HepG2 (cell line): ENCODE results near the gene BAZ1A. TPM values are rescaled to one million over a fixed set of nuclear protein-coding genes. Genes with fewer than 3 reads are reported as not detected.
A peak's percentile ranks its signal among the peaks of the same experiment; 100 is the strongest.

Source experiments
- ATAD3A ChIP-seq: sonication (generic); formaldehyde crosslinking; IDR thresholded peaks from 2 replicates; pipeline ENCODE4 v1.4.0; 2020; ENCODE audit warnings: missing genetic modification reagents
- ATRX ChIP-seq: sonication (generic); formaldehyde crosslinking; IDR thresholded peaks from 2 replicates; pipeline ENCODE4 v1.4.0; 2020; ENCODE audit warnings: missing genetic modification reagents, borderline replicate concordance
- CSRNP2 ChIP-seq: sonication (generic); formaldehyde crosslinking; conservative IDR thresholded peaks from 2 replicates; pipeline ENCODE4 v1.8.0; 2022; ENCODE audit warnings: low read depth, missing genetic modification reagents
- DBP ChIP-seq: sonication (generic); formaldehyde crosslinking; IDR thresholded peaks from 2 replicates; pipeline ENCODE4 v1.4.0; 2020; ENCODE audit warnings: missing genetic modification reagents; ENCODE audit errors: not compliant biosample characterization
- DR1 ChIP-seq: sonication (generic); formaldehyde crosslinking; IDR thresholded peaks from 2 replicates; pipeline ENCODE4 v1.8.0; 2021; ENCODE audit warnings: mild to moderate bottlenecking, missing genetic modification reagents, inconsistent platforms
- EED ChIP-seq: sonication (generic); formaldehyde crosslinking; IDR thresholded peaks from 2 replicates; pipeline ENCODE4 v1.5.0; 2020; ENCODE audit warnings: mild to moderate bottlenecking, missing genetic modification reagents
- FOSL2 ChIP-seq: sonication (generic); formaldehyde crosslinking; IDR thresholded peaks from 2 replicates; pipeline ENCODE4 v1.4.0; 2020; ENCODE audit warnings: missing genetic modification reagents
- FUBP1 ChIP-seq: sonication (generic); formaldehyde crosslinking; IDR thresholded peaks from 2 replicates; pipeline ENCODE4 v1.5.1; 2020; ENCODE audit warnings: missing genetic modification reagents, mild to moderate bottlenecking, borderline replicate concordance
- HINFP ChIP-seq: sonication (generic); formaldehyde crosslinking; IDR thresholded peaks from 2 replicates; pipeline ENCODE4 v1.4.0; 2020; ENCODE audit warnings: low read depth, mild to moderate bottlenecking, missing genetic modification reagents
- HOXD1 ChIP-seq: sonication (generic); formaldehyde crosslinking; IDR thresholded peaks from 2 replicates; pipeline ENCODE4 v1.5.0; 2020; ENCODE audit warnings: missing genetic modification reagents
- KMT2A ChIP-seq: sonication (generic); formaldehyde crosslinking; IDR thresholded peaks from 2 replicates; pipeline ENCODE4 v1.4.0; 2020; ENCODE audit warnings: missing genetic modification reagents
- PHF8 ChIP-seq: sonication (generic); formaldehyde crosslinking; IDR thresholded peaks from 2 replicates; pipeline ENCODE4 v1.5.0; 2020; ENCODE audit warnings: missing genetic modification reagents
- SETDB1 ChIP-seq: sonication (generic); formaldehyde crosslinking; IDR thresholded peaks from 2 replicates; pipeline ENCODE4 v1.5.1; 2020; ENCODE audit warnings: missing genetic modification reagents, mild to moderate bottlenecking, borderline replicate concordance
- SMYD3 ChIP-seq: sonication (generic); formaldehyde crosslinking; IDR thresholded peaks from 2 replicates; pipeline ENCODE4 v1.8.1; 2023; ENCODE audit warnings: mild to moderate bottlenecking, missing genetic modification reagents
- SP2 ChIP-seq: sonication (generic); formaldehyde crosslinking; IDR thresholded peaks from 2 replicates; pipeline ENCODE4 v1.5.1; 2020; ENCODE audit warnings: mild to moderate bottlenecking, missing genetic modification reagents
- TRAFD1 ChIP-seq: sonication (generic); formaldehyde crosslinking; IDR thresholded peaks from 2 replicates; pipeline ENCODE4 v1.5.1; 2020; ENCODE audit warnings: missing genetic modification reagents, mild to moderate bottlenecking, borderline replicate concordance
- U2AF1 ChIP-seq: fragments of 200-400 bp; formaldehyde crosslinking; optimal IDR thresholded peaks from 2 replicates; pipeline ENCODE3; 2017; ENCODE audit warnings: mild to moderate bottlenecking, low read depth, low read length
- XBP1 ChIP-seq: sonication (generic); formaldehyde crosslinking; IDR thresholded peaks from 2 replicates; pipeline ENCODE4 v1.5.0; 2020; ENCODE audit warnings: missing genetic modification reagents
- ZFP36L1 ChIP-seq: sonication (generic); formaldehyde crosslinking; IDR thresholded peaks from 2 replicates; pipeline ENCODE4 v1.8.0; 2022; ENCODE audit warnings: mild to moderate bottlenecking, missing genetic modification reagents, moderate library complexity
- ZNF224 ChIP-seq: sonication (generic); formaldehyde crosslinking; IDR thresholded peaks from 2 replicates; pipeline ENCODE4 v1.5.0; 2020; ENCODE audit warnings: mild to moderate bottlenecking, missing genetic modification reagents
- ZNF230 ChIP-seq: sonication (generic); formaldehyde crosslinking; IDR thresholded peaks from 2 replicates; pipeline ENCODE4 v1.4.0; 2020; ENCODE audit warnings: mild to moderate bottlenecking, missing genetic modification reagents
- ZNF549 ChIP-seq: sonication (generic); formaldehyde crosslinking; IDR thresholded peaks from 2 replicates; pipeline ENCODE4 v1.5.0; 2020; ENCODE audit warnings: missing genetic modification reagents
- polyA plus RNA-seq, 8 experiments: library from polyadenylated mRNA; depleted of rRNA in 3 of 8; stranded (reverse) in 7 of 8; unstranded in 1 of 8; fragments of >200 nt; fragmentation: Illumina TruSeq in 4 of 8; extraction: Trizol in 4 of 8; gene quantifications; 2 replicates each; pipeline versions ENCODE4 v1.2.1 to v1.2.3, GENCODE V29; 2011 to 2016; ENCODE audit warnings: low read depth in 4 of 8, missing spikeins in 1 of 8, mixed read lengths in 1 of 8; ENCODE audit not compliant: insufficient read depth in 1 of 8
- total RNA-seq, 5 experiments: library from RNA; depleted of rRNA; stranded (reverse); fragments of >200 nt; fragmentation: Illumina TruSeq; extraction: Trizol; gene quantifications; 2 replicates each; pipeline ENCODE4 v1.2.3, GENCODE V29; 2016; ENCODE audit warnings: low read depth in 1 of 5

The BAZ1A gene
- total and polyA plus RNA-seq, 2 of the 13 experiments (the other 11 are each of a cell fraction or from before 2014, with no cell fraction given): 20.9 to 56.8 TPM

- TF ChIP-seq CSRNP2 (0 out of 2 replicates have a peak, but pooled peaks have one; percentile 6), HINFP (peak; percentile 96), SETDB1 (CRISPR knock-in tag) (no peak), ATAD3A (CRISPR knock-in tag) (peak; percentile 81; the same call in 1 of the 2 replicates), ATRX (CRISPR knock-in tag) (no peak), TRAFD1 (no peak), XBP1 (peak; percentile 81; the same call in 1 of the 2 replicates), PHF8 (CRISPR knock-in tag) (peak; percentile 97), FOSL2 (CRISPR knock-in tag) (peak; percentile 11), DBP (no peak), ZNF224 (CRISPR knock-in tag) (peak; percentile 91; the same call in 1 of the 2 replicates), FUBP1 (CRISPR knock-in tag) (peak; percentile 92), EED (CRISPR knock-in tag) (peak; percentile 98), SP2 (CRISPR knock-in tag) (0 out of 2 replicates have a peak, but pooled peaks have one; percentile 31), HOXD1 (CRISPR knock-in tag) (peak; percentile 59), ZNF549 (CRISPR knock-in tag) (no peak), ZFP36L1 (peak; percentile 94), DR1 (no peak; the same call in 1 of the 2 replicates), ZNF230 (CRISPR knock-in tag) (peak; percentile 99), U2AF1 (no peak), KMT2A (CRISPR knock-in tag) (peak; percentile 97), SMYD3 (CRISPR knock-in tag) (peak; percentile 99)
Measured at GRCh38 chr14:34873589-34874385, 1.4 kb downstream of the BAZ1A start (continued).
